GM19467 (cell line): ENCODE results near the gene GLRX.
A peak's percentile ranks its signal among the peaks of the same experiment; 100 is the strongest.
"Not testable (repeated sequence)": the region's sequence is repeated elsewhere in the genome, so short reads cannot be mapped to it uniquely, and the experiment has no call there.

Source experiments
- ATAC-seq: cut with Tn5 transposase; IDR thresholded peaks from one replicate; pipeline ENCODE4 v1.9.1; 2021; ENCODE audit warnings: mild to moderate bottlenecking, moderate library complexity; ENCODE audit not compliant: unreplicated experiment

Gene GLRX

DNA sequence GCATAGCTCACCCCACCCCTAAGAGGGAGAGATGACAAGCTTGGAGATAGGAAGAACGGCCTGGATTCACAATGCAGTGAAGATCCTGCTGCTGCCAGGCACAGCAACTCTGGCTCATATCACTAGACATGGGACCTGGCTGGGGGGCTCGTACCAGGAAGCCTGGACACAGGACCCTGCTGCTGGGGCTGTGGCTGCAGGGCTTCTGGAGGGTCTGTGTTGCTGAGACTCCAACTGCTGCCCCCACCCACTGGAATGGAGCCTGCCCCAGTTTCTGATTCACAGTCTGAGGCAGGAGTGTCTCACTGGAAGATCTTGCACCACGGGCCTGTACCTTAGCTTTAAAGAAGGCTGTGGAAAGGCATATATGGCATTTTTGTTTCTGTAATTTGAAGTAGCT, 31.0 kb upstream of the GLRX start:
- ATAC-seq: no peak

DNA sequence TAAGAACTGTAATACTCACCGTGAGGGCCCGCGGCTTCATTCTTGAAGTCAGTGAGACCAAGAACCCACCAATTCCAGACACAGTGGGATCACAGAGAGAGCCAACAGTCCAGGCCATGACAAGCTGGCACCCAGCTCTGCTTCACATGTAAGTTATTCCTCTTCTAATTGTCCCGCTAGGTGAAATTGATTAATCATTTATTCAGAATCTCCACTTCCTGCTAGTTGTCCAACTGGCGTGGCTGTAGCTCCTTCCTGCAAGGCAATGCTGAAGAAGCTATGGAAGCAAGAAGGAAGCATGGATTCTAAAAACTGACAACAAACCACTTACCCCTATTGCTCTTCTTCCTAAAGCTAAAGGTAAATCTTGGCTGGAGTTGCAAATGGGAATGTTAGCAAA, 30.0 kb upstream of the GLRX start:
- ATAC-seq: no peak

DNA sequence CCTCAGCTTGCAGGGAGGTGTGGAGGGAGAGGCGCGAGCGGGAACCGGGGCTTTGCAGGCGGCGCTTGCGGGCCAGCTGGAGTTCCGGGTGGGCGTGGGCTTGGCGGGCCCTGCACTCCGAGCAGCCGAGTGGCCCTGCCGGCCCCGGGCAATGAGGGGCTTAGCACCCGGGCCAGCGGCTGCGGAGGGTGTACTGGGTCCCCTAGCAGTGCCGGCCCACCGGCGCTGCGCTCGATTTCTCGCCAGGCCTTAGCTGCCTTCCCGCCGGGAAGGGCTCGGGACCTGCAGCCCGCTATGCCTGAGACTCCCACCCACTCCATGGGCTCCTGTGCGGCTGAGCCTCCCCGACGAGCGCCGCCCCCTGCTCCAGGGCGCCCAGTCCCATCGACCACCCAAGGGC, 28.6 kb upstream of the GLRX start:
- ATAC-seq: not testable (repeated sequence)

DNA sequence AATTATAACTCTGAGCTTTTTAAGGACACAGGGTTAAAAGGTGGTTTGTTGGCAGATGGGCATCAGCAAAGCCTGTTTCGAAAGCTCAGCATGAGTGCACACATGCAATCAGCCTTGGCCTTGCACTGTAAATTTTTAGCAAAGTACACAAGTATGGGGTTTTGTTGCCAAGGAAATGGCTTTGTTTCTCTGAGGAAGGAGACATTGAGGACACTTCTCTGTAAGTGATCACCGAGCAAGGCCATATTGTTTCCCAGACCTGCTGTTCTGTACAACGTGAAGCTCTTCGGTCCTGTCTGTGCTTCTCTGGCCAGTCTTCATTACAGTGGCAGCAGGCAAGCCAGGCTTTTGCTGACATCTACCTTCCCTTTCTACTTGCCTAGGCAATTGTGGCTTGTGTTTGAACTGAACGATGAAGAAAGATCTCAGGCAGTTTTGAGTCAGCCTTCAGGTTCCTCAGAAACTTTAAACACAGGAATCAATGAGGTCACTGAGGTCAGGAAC, 27.9 kb upstream of the GLRX start:
- ATAC-seq: no peak

DNA sequence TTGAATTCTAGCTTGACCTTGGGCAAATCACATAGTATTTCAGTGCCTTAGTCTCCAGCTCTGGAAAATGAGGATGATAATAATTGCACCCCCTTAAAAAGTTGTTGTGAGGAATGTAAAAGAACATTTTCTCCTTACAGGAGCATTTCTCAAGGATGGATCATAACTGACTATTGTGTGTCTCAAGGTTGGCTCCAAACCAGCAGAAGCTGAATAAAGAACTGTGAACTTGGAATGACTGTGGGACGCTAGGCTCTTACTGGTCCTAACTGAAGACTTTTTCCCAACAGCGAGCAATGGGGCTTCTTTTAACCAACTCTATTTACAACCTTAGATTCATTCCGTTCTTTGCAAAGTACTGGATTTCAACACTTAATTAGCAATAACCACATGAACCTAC, 26.2 kb upstream of the GLRX start:
- ATAC-seq: no peak

DNA sequence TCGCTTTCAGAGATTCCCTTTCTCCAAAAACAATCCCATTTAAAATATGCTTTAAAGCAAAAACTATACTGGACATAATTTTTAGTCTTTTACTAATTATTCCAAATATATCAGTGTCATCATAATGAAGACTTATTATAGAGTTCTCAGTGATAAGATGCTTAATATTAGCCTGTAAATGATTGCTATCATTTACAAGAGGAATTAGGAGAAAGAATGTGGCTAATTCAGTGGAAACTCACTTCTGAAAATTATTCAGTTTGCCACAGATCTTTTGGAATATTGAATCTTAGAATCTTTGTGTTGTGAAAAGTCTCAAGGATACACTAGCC, 24.7 kb upstream of the GLRX start:
- no peak for ATAC-seq

DNA sequence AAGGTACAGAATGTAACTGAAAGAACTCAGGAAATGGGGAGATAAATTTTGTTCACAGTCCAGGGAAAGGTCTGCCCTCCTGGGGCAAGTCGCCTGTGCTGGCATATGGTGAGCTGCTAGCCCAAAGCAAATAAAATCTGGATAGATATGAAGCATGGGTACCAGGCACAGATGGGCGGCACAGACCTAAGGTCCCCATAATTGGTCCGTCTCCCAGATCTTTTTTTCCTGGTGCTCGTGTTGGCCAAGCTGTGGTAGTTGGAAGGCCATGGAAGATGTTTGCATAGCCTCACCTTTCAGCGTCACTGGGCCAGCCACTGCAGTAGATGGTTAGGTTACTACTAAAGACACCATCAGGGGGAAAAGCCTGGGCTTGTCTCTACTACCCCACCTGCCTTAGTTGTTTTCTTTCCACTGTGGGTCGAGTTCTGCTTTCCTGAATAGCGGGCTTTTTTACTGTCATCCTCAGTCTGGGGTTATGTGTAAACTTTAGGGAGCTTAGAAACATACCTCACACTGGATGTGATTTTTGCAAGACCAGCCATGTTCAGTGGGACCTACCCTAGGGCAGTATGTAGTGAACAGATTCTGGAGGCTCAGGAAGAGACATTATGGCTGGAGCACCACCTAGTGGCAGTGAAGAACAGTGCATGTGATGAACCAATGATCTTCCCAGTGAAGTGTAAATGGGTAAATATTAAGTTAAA, 24.2 kb upstream of the GLRX start:
- ATAC-seq: peak; percentile 64

DNA sequence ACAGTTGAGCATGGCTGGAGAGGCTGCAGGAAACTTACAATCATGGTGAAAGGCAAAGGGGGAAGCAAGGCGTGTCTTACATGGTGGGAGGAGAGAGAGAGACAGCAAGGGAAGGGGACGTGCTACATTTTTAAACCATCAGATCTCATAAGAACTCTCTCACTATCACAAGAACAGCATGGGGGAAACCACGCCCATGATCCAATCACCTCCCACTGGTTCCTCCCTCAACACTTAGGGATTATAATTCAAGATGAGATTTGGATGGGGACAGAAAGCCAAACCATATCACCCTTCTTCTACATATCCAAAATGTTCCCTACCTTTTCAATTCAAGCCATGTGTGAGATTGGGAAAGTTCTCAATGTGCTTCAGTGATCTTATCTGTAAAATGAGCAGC, 22.9 kb upstream of the GLRX start:
- ATAC-seq: no peak

DNA sequence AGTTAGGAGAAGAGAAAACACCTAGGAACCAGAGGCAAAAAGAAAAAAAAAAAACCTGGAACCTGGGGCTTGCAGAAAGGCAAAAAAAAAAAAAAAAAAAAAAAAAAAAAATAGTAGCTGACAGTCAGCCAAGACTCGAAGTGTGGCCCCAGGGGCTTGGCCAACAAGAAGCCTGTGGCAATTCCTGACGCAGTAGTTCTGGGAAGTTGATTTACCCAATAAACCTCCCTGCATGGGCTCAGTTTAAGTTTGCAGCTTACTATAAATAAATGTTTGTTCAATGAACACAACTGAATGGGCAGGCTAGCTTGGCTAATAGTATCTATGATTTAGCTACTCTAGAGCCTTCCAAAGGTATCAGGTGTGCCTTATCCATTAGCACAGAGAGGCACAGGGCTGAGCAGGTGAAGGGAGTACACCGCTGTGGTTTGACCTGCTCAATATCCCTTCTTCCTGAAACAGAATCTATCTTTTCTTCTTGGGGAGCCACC, 21.3 kb upstream of the GLRX start:
- no peak for ATAC-seq

DNA sequence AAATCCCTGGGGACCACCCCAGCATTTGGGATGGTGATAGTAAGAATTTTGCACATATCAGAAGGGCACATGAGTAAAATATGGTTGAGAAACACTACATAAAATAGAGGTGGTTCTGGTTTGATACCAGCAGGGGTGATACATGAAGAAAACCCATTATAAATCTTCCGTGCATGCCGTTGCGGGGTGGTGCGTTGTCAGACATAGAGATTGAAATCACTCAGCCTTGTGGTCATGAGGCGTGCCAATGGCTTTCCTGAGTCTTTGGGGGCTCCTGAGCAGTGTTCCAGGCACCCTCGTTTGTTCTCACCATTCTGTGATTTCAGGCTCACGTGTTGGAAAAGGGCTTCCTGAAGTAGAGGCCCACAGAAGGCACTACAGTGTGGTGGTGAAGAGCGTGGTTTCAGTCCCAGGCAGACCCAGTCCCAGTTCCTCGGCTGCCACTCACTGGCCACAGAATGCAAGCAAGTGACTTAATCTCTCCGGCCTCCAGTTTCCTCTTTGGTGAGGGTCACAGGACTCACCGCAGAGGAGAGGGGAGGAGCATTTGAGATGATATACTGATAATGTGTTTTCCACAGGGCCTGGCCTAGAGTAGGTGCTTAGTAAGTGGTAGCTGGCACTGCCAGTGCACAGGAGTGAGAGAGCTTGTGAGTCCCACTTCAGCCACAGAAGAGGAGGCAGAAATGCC, 20.5 kb upstream of the GLRX start:
- ATAC-seq: peak; percentile 82

DNA sequence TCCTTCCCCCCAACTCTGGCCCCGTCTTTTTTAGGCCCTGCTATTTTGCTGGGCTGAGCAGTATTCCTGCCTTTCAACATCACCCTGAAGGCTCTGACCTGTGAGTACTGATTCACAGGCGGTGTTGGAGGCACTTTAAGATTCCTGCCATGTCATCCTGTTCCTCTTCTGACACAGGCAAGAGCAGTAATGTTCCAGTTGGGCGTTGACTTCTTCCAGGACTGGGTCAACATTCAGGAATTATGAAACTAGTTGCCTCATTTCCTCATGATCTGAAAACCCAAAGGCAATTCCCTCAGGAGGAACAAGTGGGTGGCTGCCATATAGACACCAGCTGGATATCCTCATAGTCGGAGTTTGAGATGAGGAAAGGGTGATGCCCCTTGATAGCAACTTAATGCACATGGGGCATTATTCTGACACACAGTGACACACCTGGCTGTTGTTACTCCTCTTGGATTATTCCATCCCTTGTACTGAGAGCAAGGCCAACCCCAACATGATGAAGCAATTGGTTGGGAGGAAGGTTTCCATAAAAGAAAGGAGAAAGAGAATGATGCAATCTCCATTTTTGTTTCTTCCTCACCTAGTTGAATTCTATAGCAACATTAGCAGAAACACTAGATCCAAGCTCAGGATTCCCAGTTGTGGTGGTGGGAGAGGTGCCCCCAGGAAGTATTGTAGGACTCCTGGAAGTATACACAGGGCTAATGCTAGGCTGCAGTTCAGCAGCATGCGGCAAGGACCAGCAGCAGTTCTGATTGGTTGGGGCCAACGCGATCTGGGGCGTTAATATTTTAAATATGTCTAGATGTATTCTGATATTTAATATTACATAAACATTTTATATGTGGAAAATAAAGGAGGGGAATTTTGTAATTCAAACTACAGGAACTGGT, 19.6 kb upstream of the GLRX start:
- no peak for ATAC-seq

DNA sequence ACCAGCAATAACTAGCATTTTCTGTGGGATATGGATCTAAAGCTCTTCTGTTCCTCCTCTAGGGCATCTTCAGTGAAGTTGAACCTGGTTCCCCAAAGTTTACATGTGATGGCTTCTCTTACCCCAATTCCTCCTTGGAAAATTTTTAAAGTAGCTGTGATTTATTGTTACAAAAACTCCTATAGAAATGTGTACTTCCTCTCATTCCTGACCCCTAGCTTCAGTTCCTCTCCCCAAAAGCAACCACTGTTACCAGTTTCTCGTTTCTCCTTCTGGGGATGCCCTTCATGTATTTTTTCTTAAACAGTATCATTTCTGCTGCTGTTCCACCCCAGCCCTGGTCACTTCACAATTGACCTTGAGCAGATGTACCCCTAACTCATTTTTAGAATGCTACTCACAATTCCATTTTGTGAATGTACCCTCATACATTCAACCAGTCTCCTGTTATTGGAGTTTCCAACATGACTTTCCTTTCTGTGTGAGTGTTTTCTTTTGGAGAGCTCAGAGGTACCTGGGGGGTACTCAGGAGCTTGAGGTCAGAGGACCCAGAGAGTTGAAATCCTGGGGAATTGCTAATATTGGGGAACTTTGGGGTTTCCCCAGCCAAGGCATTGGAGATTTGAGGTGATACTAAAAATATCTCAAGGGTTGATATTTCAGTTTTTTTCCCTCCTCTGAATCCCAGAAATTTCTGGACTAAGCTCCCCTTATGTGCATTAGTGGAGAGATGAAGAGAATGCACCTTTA, 18.6 kb upstream of the GLRX start:
- no peak for ATAC-seq

DNA sequence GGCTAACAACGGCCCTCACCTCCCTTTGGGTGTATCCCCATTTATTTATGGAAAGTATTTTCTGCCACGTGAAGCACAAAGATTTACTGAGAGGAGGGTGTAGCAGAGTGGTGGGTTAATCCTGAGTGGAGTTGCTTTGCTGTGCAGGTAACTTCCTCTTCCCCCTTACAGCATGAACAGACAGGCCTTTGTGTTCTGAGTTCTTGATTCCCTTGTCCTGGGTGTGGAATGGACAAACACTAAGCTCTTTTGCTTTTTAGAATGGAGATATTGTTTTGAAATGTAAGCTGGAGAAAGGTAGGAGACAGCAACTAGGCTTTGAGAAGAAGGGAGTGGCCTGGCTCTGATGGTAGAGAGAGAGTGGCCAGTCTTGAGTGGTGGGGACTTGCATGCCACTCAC, 17.1 kb upstream of the GLRX start:
- ATAC-seq: no peak

DNA sequence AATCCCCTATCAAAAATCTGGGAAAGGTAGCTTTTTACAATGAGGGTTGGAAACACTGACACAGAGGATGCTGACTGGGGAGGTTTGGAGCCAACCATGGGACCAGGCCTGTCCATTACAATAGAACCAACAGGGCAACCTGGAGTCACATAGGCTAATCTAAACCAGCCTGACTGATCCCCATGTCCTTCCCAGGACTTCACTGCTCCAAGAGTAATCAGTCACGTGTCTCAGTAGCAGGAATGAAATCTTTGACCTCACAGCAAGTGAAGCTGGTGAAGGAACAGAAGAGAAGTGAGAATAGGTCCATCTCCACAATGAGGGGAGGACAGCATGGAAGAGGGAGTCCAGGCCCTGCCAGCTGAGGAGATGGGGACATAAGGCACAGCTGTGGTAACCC, 16.0 kb upstream of the GLRX start:
- no peak for ATAC-seq

DNA sequence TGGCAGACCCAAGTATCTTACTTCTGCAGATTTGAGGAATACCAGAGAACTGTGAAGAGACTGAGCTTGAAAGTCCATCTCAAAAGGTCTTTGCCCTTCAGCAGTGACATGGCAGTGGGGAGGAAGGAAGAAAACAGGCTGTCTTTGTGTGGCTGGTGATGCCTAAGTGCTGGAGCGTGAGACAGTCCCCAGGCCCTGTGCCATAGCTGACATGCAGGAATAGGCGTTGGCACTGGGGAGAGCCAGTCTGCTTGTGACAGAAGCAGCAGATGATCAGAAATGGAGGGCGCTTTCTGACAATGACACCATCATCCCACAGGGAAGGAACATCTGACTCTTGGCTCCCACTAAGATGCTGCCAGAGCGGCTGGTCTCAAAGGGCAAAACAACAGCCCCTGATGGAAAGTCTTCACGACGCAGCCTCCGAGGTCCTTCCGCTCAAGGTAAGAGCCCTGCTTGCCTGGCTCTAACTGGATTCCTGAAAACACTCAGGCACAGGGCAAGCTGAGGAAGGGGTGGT, 15.5 kb upstream of the GLRX start:
- no peak for ATAC-seq

DNA sequence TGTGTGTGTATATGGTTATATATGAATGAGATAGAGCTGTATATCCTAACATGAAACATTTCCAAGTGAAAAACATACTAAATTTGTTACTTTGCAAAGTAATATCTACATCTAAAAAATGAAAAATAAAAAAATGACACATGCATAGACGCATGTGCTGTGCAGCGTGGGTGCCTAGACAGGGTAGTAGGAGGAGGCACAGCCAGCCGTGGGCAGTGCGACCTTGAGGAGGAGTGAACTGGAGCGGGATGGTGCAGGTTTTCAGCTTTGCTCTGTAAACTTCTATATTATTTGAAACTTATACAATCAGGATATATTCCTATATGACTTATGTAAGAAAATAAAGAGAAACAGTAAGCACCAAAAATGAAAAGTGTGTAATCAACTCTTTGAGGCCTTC, 15.0 kb upstream of the GLRX start:
- ATAC-seq: no peak

DNA sequence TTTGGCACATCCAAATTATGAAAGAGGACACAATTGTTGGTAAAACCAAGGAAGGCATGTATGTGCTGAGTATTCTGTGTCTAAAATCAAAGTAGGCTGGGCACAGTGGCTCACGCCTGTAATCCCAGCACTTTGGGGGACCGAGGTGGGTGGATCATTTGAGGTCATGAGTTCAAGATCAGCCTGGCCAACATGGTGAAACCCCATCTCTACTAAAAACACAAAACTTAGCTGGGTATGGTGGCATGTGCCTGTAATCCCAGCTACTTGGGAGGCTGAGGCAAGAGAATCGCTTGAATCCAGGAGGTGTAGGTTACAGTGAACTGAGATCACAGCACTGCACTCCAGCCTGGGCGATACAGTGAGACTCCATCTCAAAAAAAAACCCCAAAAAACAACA, 14.4 kb upstream of the GLRX start:
- not testable (repeated sequence) for ATAC-seq

DNA sequence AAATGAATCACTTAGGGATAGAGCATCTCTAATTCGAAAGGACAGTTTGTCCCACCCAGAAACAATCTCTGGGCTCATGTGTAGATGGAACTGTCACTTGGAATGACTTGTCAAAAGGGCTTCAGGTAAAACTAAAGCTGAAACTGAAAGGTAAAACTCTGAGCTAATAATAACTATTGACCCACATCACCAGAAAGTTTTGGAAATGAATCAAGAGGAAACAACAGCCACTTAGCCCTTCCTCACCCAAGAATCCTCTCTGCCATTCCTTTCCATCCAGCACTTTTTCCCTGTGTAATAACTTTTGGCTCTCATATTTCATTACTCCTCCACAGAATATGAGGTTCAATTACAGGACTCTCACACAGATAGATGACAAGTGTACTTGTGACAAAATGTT, 14.0 kb upstream of the GLRX start:
- ATAC-seq: no peak

DNA sequence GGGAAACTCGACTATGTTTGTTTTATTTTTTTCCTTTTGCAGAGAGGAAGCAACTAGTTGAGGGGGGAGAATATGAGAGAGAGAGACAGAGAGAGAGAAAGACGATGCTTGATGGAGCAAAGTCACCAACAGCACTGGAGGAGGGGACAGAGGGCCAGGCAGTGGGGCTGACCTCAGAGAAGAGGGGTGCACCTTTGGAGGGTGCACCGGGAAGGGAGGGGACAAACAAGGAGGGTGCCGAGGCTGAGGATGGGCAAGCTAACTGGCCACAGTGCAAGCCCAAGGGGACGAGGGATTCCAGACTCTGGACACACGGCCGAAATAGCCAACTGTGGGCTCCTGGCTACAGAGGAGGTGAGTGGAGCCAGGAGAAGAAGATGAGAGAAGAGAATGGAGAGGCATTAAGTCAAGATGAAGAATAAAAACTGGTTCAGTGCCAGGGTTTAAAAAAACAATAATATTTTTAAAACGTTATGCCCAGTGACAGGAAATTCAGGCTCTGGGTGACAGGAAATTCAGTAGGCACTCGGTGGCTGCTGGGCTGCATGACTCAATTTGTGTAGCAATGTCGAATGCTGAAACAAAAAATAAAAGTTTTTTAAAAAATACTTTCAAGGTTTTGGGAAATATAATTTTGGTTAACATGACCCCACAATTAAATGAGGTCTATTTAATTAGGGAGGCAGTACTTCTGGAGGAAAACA, 13.3 kb upstream of the GLRX start:
- no peak for ATAC-seq

DNA sequence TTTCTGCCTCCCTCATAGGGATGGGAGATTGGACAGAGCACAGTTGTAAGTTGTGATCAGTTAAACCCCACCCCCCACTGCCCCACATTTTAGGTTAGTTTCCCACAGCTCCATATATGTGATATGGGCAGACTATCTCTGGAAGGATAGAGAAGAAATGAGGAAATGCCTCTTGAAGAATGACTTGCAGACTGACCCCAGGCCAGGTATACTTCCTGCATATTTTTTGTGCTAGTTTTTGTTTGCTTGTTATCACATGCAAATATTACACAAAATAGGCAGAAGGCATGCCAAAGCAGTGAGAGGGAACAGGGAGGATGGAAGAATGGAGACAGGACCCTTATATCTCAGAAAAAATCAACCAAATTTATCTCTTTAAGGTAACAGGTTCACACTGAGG, 10.1 kb upstream of the GLRX start:
- no peak for ATAC-seq
